Measurements from ENCODE around the gene RNF11. TPM values are rescaled to one million over a fixed set of nuclear protein-coding genes. Genes with fewer than 3 reads are reported as not detected.

Gene RNF11
- polyA plus RNA-seq, 2 of the 4 experiments (the other 2 are of a cell fraction), result 28.5 to 56.8 TPM

DNA sequence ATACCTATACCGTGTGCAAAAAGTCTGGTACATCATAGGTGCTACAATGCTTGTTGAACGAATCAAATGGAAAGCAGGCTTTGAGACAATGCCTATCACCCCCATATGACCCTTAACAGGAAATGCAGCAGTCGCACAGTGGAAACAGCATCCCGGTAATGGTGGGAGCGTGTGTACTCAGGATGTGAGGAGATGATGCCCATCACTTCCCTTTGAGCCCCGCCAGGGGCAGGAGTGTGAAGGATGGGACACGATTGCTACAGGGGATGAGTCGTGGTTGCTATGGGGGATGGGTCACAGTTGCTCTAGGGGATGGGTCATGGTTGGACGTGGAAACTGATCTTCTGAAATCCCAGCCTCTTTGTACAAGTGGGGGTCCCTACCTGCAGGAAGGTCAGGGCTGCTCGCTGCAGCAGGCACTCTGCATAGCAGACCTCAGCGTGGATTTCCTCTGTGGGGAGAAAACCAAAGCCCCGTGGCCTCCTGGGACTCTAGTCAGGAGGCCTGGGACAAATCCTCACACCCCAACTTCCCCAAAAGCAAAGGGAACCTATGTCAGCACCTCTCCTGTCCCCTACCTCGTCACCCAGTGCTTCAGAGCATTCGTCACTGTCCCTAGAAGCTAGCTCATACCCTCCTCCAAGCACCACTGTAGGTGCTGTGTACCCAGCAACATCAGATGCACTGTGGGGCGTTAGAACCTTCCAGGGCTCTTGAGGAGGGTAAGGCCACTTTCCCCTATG, 75.0 kb downstream of the RNF11 start:
- ChIA-PET POLR2A (no interaction called here), CTCF (interaction anchor here (3.5 kb wide), 1 partner anchor 14 kb away, joined by 11 read pairs; no protein-coding TSS in a partner anchor)
- Histone ChIP-seq H3K9me3 (no peaks in the 10 kb centered on the region), H3K4me3 (no peak overlapping the region), H3K27ac (no peak overlapping the region), H3K4me1 (peaks cover 36% of the 10 kb centered on the region), H3K4me2 (no peak overlapping the region)
- no peak for TF ChIP-seq HDAC2 (IDR thresholded peaks at IDR 0.05)
- TF ChIP-seq PHF8 (IDR thresholded peaks at IDR 0.05; ENCODE audit: borderline replicate concordance, low read depth), result no peak
- TF ChIP-seq FOXS1 (CRISPR knock-in tag; IDR thresholded peaks at IDR 0.05), result no peak
- TF ChIP-seq, protein P1, sequence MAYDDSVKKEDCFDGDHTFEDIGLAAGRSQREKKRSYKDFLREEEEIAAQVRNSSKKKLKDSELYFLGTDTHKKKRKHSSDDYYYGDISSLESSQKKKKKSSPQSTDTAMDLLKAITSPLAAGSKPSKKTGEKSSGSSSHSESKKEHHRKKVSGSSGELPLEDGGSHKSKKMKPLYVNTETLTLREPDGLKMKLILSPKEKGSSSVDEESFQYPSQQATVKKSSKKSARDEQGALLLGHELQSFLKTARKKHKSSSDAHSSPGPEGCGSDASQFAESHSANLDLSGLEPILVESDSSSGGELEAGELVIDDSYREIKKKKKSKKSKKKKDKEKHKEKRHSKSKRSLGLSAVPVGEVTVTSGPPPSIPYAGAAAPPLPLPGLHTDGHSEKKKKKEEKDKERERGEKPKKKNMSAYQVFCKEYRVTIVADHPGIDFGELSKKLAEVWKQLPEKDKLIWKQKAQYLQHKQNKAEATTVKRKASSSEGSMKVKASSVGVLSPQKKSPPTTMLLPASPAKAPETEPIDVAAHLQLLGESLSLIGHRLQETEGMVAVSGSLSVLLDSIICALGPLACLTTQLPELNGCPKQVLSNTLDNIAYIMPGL (CRISPR knock-in tag; IDR thresholded peaks at IDR 0.05; ENCODE audit: borderline replicate concordance), result no peak
- TF ChIP-seq, protein P2, sequence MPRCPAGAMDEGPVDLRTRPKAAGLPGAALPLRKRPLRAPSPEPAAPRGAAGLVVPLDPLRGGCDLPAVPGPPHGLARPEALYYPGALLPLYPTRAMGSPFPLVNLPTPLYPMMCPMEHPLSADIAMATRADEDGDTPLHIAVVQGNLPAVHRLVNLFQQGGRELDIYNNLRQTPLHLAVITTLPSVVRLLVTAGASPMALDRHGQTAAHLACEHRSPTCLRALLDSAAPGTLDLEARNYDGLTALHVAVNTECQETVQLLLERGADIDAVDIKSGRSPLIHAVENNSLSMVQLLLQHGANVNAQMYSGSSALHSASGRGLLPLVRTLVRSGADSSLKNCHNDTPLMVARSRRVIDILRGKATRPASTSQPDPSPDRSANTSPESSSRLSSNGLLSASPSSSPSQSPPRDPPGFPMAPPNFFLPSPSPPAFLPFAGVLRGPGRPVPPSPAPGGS (IDR thresholded peaks at IDR 0.05), result no peak
- TF ChIP-seq CBX2 (IDR thresholded peaks at IDR 0.05; ENCODE audit: borderline replicate concordance, low read depth), result no peak
- no peak for DNase-seq (ENCODE audit: low read depth in 1 of 2, low spot score in 1 of 2)
- ATAC-seq, result no peak
- WGBS (ENCODE audit: missing lambda C conversion rate), result 81% methylated on average over 14 of the region's 15 CpGs
- FAIRE-seq, result no peak

DNA sequence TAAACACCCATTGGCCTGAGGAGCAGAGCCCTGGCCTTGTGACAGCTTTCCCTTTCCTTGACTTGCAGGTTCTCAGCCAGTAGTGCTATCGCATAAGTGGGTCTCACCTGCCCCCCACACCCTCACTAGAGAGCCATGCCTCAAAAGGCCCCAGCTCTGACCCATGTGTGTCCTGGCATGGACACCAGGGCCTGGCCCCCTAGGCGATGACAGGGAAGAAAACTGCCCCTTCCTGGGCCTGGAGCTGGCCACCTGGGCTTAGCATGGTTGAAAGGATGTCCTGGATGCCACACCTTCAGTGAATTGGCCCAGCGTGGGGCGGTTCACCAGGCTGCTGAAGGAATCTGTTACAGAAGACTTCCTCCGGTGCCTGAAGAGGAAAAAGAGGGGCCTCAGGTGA, 75.8 kb downstream of the RNF11 start:
- ChIA-PET CTCF (interaction anchor here (3.5 kb wide), 1 partner anchor 15 kb away, joined by 11 read pairs; no protein-coding TSS in a partner anchor), POLR2A (interaction anchor here (0.5 kb wide), 1 partner anchor 335 kb away, joined by 3 read pairs; no protein-coding TSS in a partner anchor)
- 88% methylated on average over 5 of the region's 5 CpGs for WGBS (ENCODE audit: missing lambda C conversion rate)

More for the DNA sequence above, 75.8 kb downstream of the RNF11 start:
- no peak for TF ChIP-seq HEYL (CRISPR knock-in tag; IDR thresholded peaks at IDR 0.05)
- TF ChIP-seq, protein P3, sequence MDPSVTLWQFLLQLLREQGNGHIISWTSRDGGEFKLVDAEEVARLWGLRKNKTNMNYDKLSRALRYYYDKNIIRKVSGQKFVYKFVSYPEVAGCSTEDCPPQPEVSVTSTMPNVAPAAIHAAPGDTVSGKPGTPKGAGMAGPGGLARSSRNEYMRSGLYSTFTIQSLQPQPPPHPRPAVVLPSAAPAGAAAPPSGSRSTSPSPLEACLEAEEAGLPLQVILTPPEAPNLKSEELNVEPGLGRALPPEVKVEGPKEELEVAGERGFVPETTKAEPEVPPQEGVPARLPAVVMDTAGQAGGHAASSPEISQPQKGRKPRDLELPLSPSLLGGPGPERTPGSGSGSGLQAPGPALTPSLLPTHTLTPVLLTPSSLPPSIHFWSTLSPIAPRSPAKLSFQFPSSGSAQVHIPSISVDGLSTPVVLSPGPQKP (IDR thresholded peaks at IDR 0.05; ENCODE audit: low read depth, low read length), result no peak
- TF ChIP-seq POLR2AphosphoS2 (conservative IDR thresholded peaks at IDR 0.05; ENCODE audit: low read length), result no peak
- no peak for TF ChIP-seq KDM5A (IDR thresholded peaks at IDR 0.05)
- TF ChIP-seq HOXB5 (CRISPR knock-in tag; IDR thresholded peaks at IDR 0.05), result no peak
- TF ChIP-seq, protein P4, sequence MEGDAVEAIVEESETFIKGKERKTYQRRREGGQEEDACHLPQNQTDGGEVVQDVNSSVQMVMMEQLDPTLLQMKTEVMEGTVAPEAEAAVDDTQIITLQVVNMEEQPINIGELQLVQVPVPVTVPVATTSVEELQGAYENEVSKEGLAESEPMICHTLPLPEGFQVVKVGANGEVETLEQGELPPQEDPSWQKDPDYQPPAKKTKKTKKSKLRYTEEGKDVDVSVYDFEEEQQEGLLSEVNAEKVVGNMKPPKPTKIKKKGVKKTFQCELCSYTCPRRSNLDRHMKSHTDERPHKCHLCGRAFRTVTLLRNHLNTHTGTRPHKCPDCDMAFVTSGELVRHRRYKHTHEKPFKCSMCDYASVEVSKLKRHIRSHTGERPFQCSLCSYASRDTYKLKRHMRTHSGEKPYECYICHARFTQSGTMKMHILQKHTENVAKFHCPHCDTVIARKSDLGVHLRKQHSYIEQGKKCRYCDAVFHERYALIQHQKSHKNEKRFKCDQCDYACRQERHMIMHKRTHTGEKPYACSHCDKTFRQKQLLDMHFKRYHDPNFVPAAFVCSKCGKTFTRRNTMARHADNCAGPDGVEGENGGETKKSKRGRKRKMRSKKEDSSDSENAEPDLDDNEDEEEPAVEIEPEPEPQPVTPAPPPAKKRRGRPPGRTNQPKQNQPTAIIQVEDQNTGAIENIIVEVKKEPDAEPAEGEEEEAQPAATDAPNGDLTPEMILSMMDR (IDR thresholded peaks at IDR 0.05), result no peak
- no peak for TF ChIP-seq NR3C1 (IDR thresholded peaks at IDR 0.05)
- no peak for TF ChIP-seq POLR2A (IDR thresholded peaks at IDR 0.05; ENCODE audit: low read length)
- TF ChIP-seq RNF2 (IDR thresholded peaks at IDR 0.05; ENCODE audit: borderline replicate concordance, low read depth), result no peak
- TF ChIP-seq HOXA7 (CRISPR knock-in tag; IDR thresholded peaks at IDR 0.05), result no peak
- no peak for TF ChIP-seq JUNB (IDR thresholded peaks at IDR 0.05)
- TF ChIP-seq SMC3 (IDR thresholded peaks at IDR 0.05), result no peak
- TF ChIP-seq CHD2 (IDR thresholded peaks at IDR 0.05; ENCODE audit: low read length, partially characterized antibody), result no peak
- TF ChIP-seq SREBF2 (IDR thresholded peaks at IDR 0.05), result no peak
- TF ChIP-seq CEBPB (IDR thresholded peaks at IDR 0.05), result no peak
- TF ChIP-seq RAD21 (conservative IDR thresholded peaks at IDR 0.05 in 1 of 2, IDR thresholded peaks at IDR 0.05 in 1 of 2), result no peak
- TF ChIP-seq JUN (IDR thresholded peaks at IDR 0.05), result no peak
- H3K27ac ChIP-seq, result peak overlapping the region in 1 of 2 experiments; percentile 31; a peak in 3 of 6 replicates
- H3K4me1 ChIP-seq, result peaks cover 33% of the 10 kb centered on the region
- DNase-seq (ENCODE audit: low read depth in 1 of 2, low spot score in 1 of 2) (no peak), FAIRE-seq (no peak), ATAC-seq (no peak)
- H3K9me3 ChIP-seq, result no peaks in the 10 kb centered on the region
- H3K4me3 ChIP-seq, result no peak overlapping the region
- H3K4me2 ChIP-seq, result no peak overlapping the region
